Stimulated activated naive CD8-positive, alpha-beta T cell treated with anti-CD3 and anti-CD28 coated beads, Interleukin-15, amount 100 ng/mL, for 72 hours (primary cell): ENCODE measurements around the gene ZMYND10.
A peak's percentile ranks its signal among the peaks of the same experiment; 100 is the strongest.

Source experiments
- ATAC-seq: fragments of 150-1000 bp; cut with Tn5 transposase; 2 replicates; pipeline ENCODE4 v1.10.0; 2021; ENCODE audit warnings: mild to moderate bottlenecking, moderate library complexity
- DNase-seq, 2 donors: peaks; one replicate each; pipeline ENCODE4 v3.0.0; 2021 to 2022
- H3K27ac Mint-ChIP-seq, 2 donors: one replicate each; pipeline ENCODE4 v1.8.0; 2022; ENCODE audit warnings: mild to moderate bottlenecking in 2 of 2, mixed read lengths in 2 of 2, moderate library complexity in 2 of 2
- H3K27me3 Mint-ChIP-seq: one replicate; pipeline ENCODE4 v1.8.0; 2022; ENCODE audit warnings: mixed read lengths
- H3K4me1 Mint-ChIP-seq: one replicate; pipeline ENCODE4 v1.8.0; 2022; ENCODE audit warnings: mild to moderate bottlenecking, mixed read lengths
- H3K4me3 Mint-ChIP-seq, 2 donors: one replicate each; pipeline ENCODE4 v1.8.0; 2022; ENCODE audit warnings: mild to moderate bottlenecking in 2 of 2, mixed read lengths in 2 of 2, moderate library complexity in 1 of 2
- H3K9me3 Mint-ChIP-seq, 2 donors: one replicate each; pipeline ENCODE4 v1.8.0; 2022; ENCODE audit warnings: mixed read lengths in 2 of 2

ZMYND10 gene

GRCh38 chr3:50345586-50346234 is at the start of gene ZMYND10:
Gene ZMYND10, minus strand, starts transcription at chr3:50345732. Its CDS starts 153 bp downstream, at chr3:50345579.
- Mint-ChIP-seq H3K9me3 (no peaks in the 10 kb centered on the region), H3K4me1 (peaks cover 78% of the 10 kb centered on the region), H3K27ac (no peak within 1 kb of the TSS), H3K27me3 (no peaks in the 10 kb centered on the region), H3K4me3 (peak within 1 kb of the TSS; percentile 80 to 81)
- ATAC-seq (peak; percentile 26), DNase-seq (peak; percentile 77 to 79)

GRCh38 chr3:50393061-50393460 is 47.5 kb upstream of the ZMYND10 start:
- DNase-seq (no peak), ATAC-seq (no peak)
- H3K27me3 Mint-ChIP-seq: no peaks in the 10 kb centered on the region
- no peak overlapping the region for H3K27ac Mint-ChIP-seq
- H3K4me1 Mint-ChIP-seq: peaks cover 15% of the 10 kb centered on the region
- no peak overlapping the region for H3K4me3 Mint-ChIP-seq
- H3K9me3 Mint-ChIP-seq: no peaks in the 10 kb centered on the region

DNA sequence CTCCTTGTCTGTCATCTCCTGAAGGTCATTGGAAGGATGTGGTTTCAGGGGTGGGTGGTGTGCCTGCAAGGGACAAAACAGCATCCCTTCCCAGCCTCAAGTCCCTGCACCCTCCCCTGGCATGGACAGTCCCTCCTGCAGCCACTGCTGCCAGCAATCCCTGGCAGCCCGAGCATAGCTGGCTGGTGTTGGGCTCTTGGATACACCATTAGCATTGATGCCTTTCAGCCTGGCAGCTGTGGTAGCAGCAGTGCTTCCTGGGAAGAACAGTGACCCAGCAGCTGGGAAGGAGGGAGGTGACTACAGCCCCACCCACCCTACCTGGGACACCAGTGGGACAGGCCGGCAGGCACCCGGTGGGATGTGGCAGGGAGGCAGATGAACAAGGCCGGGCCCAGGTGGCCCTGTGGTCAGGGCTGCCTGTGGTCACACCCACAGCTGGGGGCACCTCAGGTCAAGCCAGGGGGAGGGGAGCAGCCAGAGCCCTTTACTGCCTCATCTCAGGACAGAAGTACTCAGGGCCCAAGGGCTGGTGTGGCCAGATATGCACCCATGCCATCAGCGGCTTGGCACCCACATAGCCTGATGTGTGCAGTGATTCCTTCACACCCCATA is 46.7 kb upstream of the ZMYND10 start:
- H3K9me3 Mint-ChIP-seq: no peaks in the 10 kb centered on the region
- peaks cover 15% of the 10 kb centered on the region for H3K4me1 Mint-ChIP-seq
- ATAC-seq (no peak), DNase-seq (no peak)
- peak overlapping the region; percentile 30 to 57 for H3K27ac Mint-ChIP-seq
- no peak overlapping the region for H3K4me3 Mint-ChIP-seq
- no peaks in the 10 kb centered on the region for H3K27me3 Mint-ChIP-seq

- Mint-ChIP-seq H3K27me3 (no peaks in the 10 kb centered on the region), H3K27ac (no peak overlapping the region), H3K9me3 (no peaks in the 10 kb centered on the region), H3K4me3 (no peak overlapping the region), H3K4me1 (peaks cover 15% of the 10 kb centered on the region)
- DNase-seq: no peak
- ATAC-seq: no peak
Observed at GRCh38 chr3:50390508-50391224, 45.1 kb upstream of the ZMYND10 start.

GRCh38 chr3:50389414-50389767 is 43.9 kb upstream of the ZMYND10 start:
- H3K4me1 Mint-ChIP-seq: peaks cover 15% of the 10 kb centered on the region
- peak overlapping the region in 1 of 2 donors; percentile 71 for H3K27ac Mint-ChIP-seq
- H3K27me3 Mint-ChIP-seq: no peaks in the 10 kb centered on the region
- no peak overlapping the region for H3K4me3 Mint-ChIP-seq
- H3K9me3 Mint-ChIP-seq: no peaks in the 10 kb centered on the region
- DNase-seq (no peak), ATAC-seq (no peak)

DNA sequence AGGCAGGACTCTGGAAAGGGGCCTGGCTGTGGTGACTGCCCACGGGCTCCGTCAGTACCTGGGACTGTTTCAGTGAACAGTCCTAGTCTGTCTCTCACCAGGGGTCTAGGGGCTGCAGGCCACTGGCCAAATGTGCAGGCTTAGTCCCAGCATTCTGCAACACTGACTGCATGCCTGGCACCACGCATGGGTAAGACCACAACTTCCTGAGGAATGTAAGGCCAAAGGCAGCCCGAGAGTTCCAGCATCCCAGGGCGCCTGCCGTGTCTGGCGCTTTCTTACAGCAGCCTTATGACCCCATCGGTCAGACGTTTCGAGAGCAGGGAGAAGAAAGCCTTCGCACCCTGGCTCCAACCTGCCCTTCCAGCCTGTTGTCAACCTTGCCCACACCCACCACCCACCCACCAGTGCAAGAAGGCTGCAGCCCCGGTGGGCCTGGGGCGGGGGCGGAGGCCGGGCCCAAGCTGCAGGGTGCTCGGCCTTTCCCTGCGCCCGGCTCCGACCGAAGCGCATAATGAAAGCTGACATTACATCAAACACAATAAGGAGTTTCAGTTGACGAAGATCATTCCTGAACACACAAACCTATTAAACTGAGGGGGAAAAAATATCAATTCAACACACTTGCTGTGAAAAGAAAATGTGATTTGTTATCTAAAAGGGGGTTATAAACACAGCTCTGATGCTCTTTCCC is 43.3 kb upstream of the ZMYND10 start:
- Mint-ChIP-seq H3K9me3 (no peaks in the 10 kb centered on the region), H3K27ac (no peak overlapping the region), H3K27me3 (no peaks in the 10 kb centered on the region), H3K4me3 (no peak overlapping the region), H3K4me1 (peaks cover 15% of the 10 kb centered on the region)
- ATAC-seq: no peak
- no peak for DNase-seq

- DNase-seq: no peak
- Mint-ChIP-seq H3K4me3 (no peak overlapping the region), H3K4me1 (peaks cover 15% of the 10 kb centered on the region), H3K27ac (no peak overlapping the region), H3K9me3 (no peaks in the 10 kb centered on the region), H3K27me3 (no peaks in the 10 kb centered on the region)
- peak; percentile 5 for ATAC-seq
Observed at GRCh38 chr3:50388016-50388719, 42.6 kb upstream of the ZMYND10 start.

- H3K27me3 Mint-ChIP-seq: no peaks in the 10 kb centered on the region
- DNase-seq: no peak
- H3K9me3 Mint-ChIP-seq: no peaks in the 10 kb centered on the region
- no peaks in the 10 kb centered on the region for H3K4me1 Mint-ChIP-seq
- no peak overlapping the region for H3K27ac Mint-ChIP-seq
- H3K4me3 Mint-ChIP-seq: no peak overlapping the region
- no peak for ATAC-seq
Observed at GRCh38 chr3:50385754-50386153, 40.2 kb upstream of the ZMYND10 start.

DNA sequence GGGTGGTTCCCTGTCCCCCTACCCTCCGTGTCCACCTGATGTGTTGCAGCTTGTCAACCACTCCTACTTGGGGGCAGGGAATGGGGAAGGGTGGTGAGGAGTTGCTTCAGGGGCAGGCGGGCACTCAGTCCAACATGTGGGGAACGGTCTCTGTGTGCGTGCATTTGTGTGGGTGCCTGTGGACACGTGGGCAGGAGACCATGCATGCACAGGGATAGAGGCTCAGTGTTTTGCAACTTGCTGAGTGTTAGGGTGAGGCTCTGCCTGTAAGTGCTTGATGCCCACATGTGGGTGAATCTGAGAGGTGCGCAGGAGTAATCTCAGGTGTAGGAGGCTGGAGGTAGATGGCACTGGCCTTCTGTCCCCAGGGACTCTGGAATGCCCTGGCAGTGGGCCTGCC is 38.2 kb upstream of the ZMYND10 start:
- no peak for ATAC-seq
- Mint-ChIP-seq H3K4me1 (no peaks in the 10 kb centered on the region), H3K4me3 (no peak overlapping the region), H3K9me3 (no peaks in the 10 kb centered on the region), H3K27ac (no peak overlapping the region), H3K27me3 (no peaks in the 10 kb centered on the region)
- no peak for DNase-seq

GRCh38 chr3:50382722-50383121 is 37.2 kb upstream of the ZMYND10 start:
- H3K4me1 Mint-ChIP-seq: no peaks in the 10 kb centered on the region
- peak overlapping the region in 1 of 2 donors; percentile 14 for H3K27ac Mint-ChIP-seq
- DNase-seq: no peak
- no peaks in the 10 kb centered on the region for H3K9me3 Mint-ChIP-seq
- no peak for ATAC-seq
- H3K27me3 Mint-ChIP-seq: no peaks in the 10 kb centered on the region
- no peak overlapping the region for H3K4me3 Mint-ChIP-seq

DNA sequence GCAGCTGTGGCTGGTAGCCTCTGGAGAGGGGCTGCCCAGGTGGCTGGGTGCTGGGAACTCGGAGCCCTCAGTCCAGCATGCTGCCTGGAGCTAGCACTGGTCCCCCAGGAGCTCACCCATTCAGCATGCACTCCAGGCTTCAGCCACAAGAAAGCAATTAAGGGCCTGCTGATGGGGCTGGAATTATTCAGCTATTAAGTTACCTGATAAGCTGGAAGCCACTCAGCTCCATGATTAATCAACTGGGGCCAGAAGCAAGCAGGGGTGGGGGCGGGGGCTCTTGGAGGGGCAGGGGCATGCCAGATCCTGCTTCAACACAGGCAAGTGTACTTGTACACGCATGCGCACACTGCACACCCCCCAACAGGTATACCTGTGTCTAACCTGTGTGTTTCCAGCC is 35.9 kb upstream of the ZMYND10 start:
- no peaks in the 10 kb centered on the region for H3K4me1 Mint-ChIP-seq
- H3K4me3 Mint-ChIP-seq: no peak overlapping the region
- no peak for ATAC-seq
- no peaks in the 10 kb centered on the region for H3K27me3 Mint-ChIP-seq
- no peak for DNase-seq
- peak overlapping the region in 1 of 2 donors; percentile 84 for H3K27ac Mint-ChIP-seq
- H3K9me3 Mint-ChIP-seq: no peaks in the 10 kb centered on the region

DNA sequence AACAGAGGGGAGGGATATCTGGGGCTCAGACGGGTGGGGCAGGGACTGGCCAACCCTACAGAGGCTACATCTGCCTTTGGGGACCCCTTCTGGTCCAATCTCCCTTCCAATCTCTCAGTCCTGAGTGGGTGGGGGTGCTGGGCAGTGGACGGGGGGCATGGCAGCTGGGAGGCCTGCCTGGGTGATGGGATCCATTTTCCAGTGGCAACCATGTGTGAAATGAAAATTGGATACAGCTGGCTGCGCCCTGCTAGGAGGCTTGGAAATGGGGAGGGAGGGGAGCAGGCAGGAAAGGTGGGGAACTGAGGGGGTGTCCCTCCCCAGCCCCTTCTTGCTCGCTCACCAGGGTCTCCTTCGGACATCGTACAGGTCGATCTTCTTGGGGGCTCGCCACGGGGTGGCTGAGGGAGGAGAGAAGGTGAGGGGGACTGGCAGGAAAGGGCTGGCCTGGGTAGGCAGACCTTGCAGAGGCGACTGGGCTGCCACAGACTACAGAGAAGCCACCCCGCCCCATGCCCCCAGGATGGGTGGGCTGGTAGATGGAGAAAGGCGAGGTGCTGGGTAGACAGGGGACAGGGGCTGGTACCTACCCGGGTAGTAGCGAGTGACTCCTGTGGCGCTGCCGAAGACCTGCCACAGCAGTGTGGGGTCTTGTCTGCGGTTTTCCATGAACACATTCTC is 35.0 kb upstream of the ZMYND10 start:
- Mint-ChIP-seq H3K27ac (no peak overlapping the region), H3K27me3 (no peaks in the 10 kb centered on the region), H3K9me3 (no peaks in the 10 kb centered on the region), H3K4me3 (no peak overlapping the region), H3K4me1 (no peaks in the 10 kb centered on the region)
- no peak for ATAC-seq
- DNase-seq: no peak

DNA sequence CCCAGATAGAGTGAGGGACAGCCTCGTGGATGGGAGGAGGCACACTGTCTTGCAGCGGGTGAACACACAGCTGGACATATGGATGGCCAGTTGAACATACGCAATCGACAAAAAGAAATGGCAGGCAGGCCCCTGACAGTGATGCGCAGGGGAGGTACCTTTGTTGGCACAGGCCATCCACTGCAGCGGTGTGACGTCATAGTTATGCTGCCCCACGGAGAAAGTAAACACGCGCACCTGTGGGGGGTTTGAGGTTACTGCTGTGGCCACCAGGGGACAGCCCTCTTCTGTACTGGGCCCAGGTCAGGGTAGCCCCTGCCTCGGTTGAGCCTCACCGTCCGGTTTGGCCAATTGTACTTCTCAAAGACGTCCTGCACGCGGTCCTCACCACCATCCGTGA is 33.2 kb upstream of the ZMYND10 start:
- Mint-ChIP-seq H3K27ac (peak overlapping the region in 1 of 2 donors; percentile 5), H3K9me3 (no peaks in the 10 kb centered on the region), H3K27me3 (no peaks in the 10 kb centered on the region), H3K4me3 (no peak overlapping the region), H3K4me1 (peaks cover 2% of the 10 kb centered on the region)
- DNase-seq: no peak
- no peak for ATAC-seq

GRCh38 chr3:50378024-50378423 is 32.5 kb upstream of the ZMYND10 start:
- no peaks in the 10 kb centered on the region for H3K9me3 Mint-ChIP-seq
- H3K4me3 Mint-ChIP-seq: no peak overlapping the region
- H3K27ac Mint-ChIP-seq: peak overlapping the region in 1 of 2 donors; percentile 77
- DNase-seq (no peak), ATAC-seq (no peak)
- no peaks in the 10 kb centered on the region for H3K27me3 Mint-ChIP-seq
- H3K4me1 Mint-ChIP-seq: peaks cover 6% of the 10 kb centered on the region
